ENCODE data around the gene ANKRD39. TPM values are rescaled to one million over a fixed set of nuclear protein-coding genes. Genes with fewer than 3 reads are reported as not detected.

Gene ANKRD39
- total and polyA plus RNA-seq, 9 of the 15 experiments (the other 6 are each of a cell fraction or from before 2014, with no cell fraction given), result 8.2 to 33.1 (median 23.8) TPM

DNA sequence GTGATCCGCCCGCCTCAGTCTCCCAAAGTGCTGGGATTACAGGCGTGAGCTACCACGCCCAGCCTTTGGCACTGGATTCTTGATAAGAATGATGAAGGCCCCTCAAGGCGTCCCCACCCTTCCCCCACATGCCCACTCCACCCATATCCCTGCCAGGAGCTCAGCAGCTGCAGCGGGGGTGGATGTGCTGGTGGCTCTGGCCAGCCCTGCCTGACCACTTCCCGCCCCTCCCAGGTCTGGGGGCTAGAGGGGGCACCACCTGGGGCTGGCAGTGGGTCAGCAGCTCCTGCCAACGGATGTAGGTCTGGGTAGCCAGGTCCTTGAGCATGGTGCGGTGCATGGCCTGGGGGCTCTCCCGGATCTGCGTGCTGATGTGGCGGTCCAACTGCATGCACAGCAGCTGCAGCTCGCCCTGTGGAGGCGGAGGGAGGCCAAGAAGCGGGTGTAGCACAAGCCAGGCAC, 19.8 kb upstream of the ANKRD39 start (continued):
- TF ChIP-seq, protein P1, sequence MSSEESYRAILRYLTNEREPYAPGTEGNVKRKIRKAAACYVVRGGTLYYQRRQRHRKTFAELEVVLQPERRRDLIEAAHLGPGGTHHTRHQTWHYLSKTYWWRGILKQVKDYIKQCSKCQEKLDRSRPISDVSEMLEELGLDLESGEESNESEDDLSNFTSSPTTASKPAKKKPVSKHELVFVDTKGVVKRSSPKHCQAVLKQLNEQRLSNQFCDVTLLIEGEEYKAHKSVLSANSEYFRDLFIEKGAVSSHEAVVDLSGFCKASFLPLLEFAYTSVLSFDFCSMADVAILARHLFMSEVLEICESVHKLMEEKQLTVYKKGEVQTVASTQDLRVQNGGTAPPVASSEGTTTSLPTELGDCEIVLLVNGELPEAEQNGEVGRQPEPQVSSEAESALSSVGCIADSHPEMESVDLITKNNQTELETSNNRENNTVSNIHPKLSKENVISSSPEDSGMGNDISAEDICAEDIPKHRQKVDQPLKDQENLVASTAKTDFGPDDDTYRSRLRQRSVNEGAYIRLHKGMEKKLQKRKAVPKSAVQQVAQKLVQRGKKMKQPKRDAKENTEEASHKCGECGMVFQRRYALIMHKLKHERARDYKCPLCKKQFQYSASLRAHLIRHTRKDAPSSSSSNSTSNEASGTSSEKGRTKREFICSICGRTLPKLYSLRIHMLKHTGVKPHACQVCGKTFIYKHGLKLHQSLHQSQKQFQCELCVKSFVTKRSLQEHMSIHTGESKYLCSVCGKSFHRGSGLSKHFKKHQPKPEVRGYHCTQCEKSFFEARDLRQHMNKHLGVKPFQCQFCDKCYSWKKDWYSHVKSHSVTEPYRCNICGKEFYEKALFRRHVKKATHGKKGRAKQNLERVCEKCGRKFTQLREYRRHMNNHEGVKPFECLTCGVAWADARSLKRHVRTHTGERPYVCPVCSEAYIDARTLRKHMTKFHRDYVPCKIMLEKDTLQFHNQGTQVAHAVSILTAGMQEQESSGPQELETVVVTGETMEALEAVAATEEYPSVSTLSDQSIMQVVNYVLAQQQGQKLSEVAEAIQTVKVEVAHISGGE (CRISPR knock-in tag; IDR thresholded peaks at IDR 0.05), result no peak
- no peak for TF ChIP-seq NFIX (CRISPR knock-in tag; IDR thresholded peaks at IDR 0.05; ENCODE audit: low read depth)
- peak; percentile 74 for TF ChIP-seq POLR2G (IDR thresholded peaks at IDR 0.05; ENCODE audit: low read depth, low read length)
- peak; percentile 52 for TF ChIP-seq RBFOX2 (IDR thresholded peaks at IDR 0.05; ENCODE audit: low read depth, low read length)
- no peak for TF ChIP-seq NCOA4 (IDR thresholded peaks at IDR 0.05; ENCODE audit: partially characterized antibody)
- no peak for TF ChIP-seq MTA1 (IDR thresholded peaks at IDR 0.05; ENCODE audit: borderline replicate concordance)
- TF ChIP-seq, protein P2, sequence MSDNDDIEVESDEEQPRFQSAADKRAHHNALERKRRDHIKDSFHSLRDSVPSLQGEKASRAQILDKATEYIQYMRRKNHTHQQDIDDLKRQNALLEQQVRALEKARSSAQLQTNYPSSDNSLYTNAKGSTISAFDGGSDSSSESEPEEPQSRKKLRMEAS (CRISPR knock-in tag; IDR thresholded peaks at IDR 0.05), result no peak
- TF ChIP-seq MYNN (IDR thresholded peaks at IDR 0.05), result peak; percentile 19; the same call in 1 of the 2 replicates
- no peak for TF ChIP-seq MYNN (CRISPR knock-in tag; IDR thresholded peaks at IDR 0.05)
- peak; percentile 76 for TF ChIP-seq RBM22 (IDR thresholded peaks at IDR 0.05; ENCODE audit: low read depth, low read length, poor library complexity, severe bottlenecking)

Data from K562 (cell line).